Measurements from ENCODE around the gene TLN1. TPM values are rescaled to one million over a fixed set of nuclear protein-coding genes. Genes with fewer than 3 reads are reported as not detected.

TLN1 gene
- total and polyA plus RNA-seq, 3 experiments from 2014 or later, result 161 to 249 (median 248) TPM

Other genes starting within 250 kb of the TLN1 start
- gene RUSC2, start 242.1 kb downstream of the TLN1 start, total RNA-seq, result 1 to 10 TPM; 1.1 TPM
- gene RUSC2, start 242.1 kb downstream of the TLN1 start, polyA plus RNA-seq, result not detected
- gene TESK1, start 126.9 kb downstream of the TLN1 start, total RNA-seq, result 10 to 100 TPM; 44.2 to 46.8 TPM
- gene TESK1, start 126.9 kb downstream of the TLN1 start, polyA plus RNA-seq, result 15.9 TPM
- 1 to 10 TPM; 6.4 to 6.5 TPM for gene CD72, start 113.8 kb downstream of the TLN1 start, total RNA-seq
- gene CD72, start 113.8 kb downstream of the TLN1 start, polyA plus RNA-seq, result 5.1 TPM
- 10 to 100 TPM; 43.1 TPM for gene SIT1, start 81.3 kb downstream of the TLN1 start, total RNA-seq
- gene SIT1, start 81.3 kb downstream of the TLN1 start, polyA plus RNA-seq, result 196 TPM
- over 10,000 TPM in 1 of 2 experiments, 1,000 to 10,000 TPM in 1; 7,718 to 11,549 TPM for gene RMRP, start 74.2 kb downstream of the TLN1 start, total RNA-seq
- not detected for gene RMRP, start 74.2 kb downstream of the TLN1 start, polyA plus RNA-seq
- gene CCDC107, start 73.9 kb downstream of the TLN1 start, total RNA-seq, result 10 to 100 TPM; 18.5 to 20.0 TPM
- gene CCDC107, start 73.9 kb downstream of the TLN1 start, polyA plus RNA-seq, result 105 TPM
- gene ARHGEF39, start 67.0 kb downstream of the TLN1 start, total RNA-seq, result 10 to 100 TPM in 1 of 2 experiments, 1 to 10 TPM in 1; 7.7 to 10.7 TPM
- 1.2 TPM for gene ARHGEF39, start 67.0 kb downstream of the TLN1 start, polyA plus RNA-seq
- under 1 TPM in 1 of 2 experiments, not detected in 1; 0.75 TPM for gene CA9, start 58.3 kb downstream of the TLN1 start, total RNA-seq
- not detected for gene CA9, start 58.3 kb downstream of the TLN1 start, polyA plus RNA-seq
- 1 to 10 TPM; 6.6 to 7.3 TPM for gene TPM2, start 42.3 kb downstream of the TLN1 start, total RNA-seq
- gene TPM2, start 42.3 kb downstream of the TLN1 start, polyA plus RNA-seq, result 0.22 TPM
- gene CREB3, start 471 bp upstream of the TLN1 start, total RNA-seq, result 10 to 100 TPM; 38.0 to 38.6 TPM
- 53.6 TPM for gene CREB3, start 471 bp upstream of the TLN1 start, polyA plus RNA-seq
- gene GBA2, start 17.0 kb upstream of the TLN1 start, total RNA-seq, result 10 to 100 TPM; 41.8 to 42.0 TPM
- 30.7 TPM for gene GBA2, start 17.0 kb upstream of the TLN1 start, polyA plus RNA-seq
- 10 to 100 TPM; 19.9 to 21.9 TPM for gene RGP1, start 17.1 kb upstream of the TLN1 start, total RNA-seq
- gene RGP1, start 17.1 kb upstream of the TLN1 start, polyA plus RNA-seq, result 10.6 TPM
- gene MSMP, start 22.1 kb upstream of the TLN1 start, total RNA-seq, result under 1 TPM; 0.51 to 0.63 TPM
- not detected for gene MSMP, start 22.1 kb upstream of the TLN1 start, polyA plus RNA-seq
- 1 to 10 TPM; 5.2 to 8.6 TPM for gene NPR2, start 59.4 kb upstream of the TLN1 start, total RNA-seq
- gene NPR2, start 59.4 kb upstream of the TLN1 start, polyA plus RNA-seq, result 0.26 TPM
- gene SPAG8, start 80.1 kb upstream of the TLN1 start, total RNA-seq, result 1 to 10 TPM in 1 of 2 experiments, under 1 TPM in 1; 0.98 to 1.8 TPM
- gene SPAG8, start 80.1 kb upstream of the TLN1 start, polyA plus RNA-seq, result 0.79 TPM
- 10 to 100 TPM; 65.1 to 71.7 TPM for gene HINT2, start 82.8 kb upstream of the TLN1 start, total RNA-seq
- gene HINT2, start 82.8 kb upstream of the TLN1 start, polyA plus RNA-seq, result 69.4 TPM
- gene FAM221B, start 96.5 kb upstream of the TLN1 start, total RNA-seq, result not detected
- not detected for gene FAM221B, start 96.5 kb upstream of the TLN1 start, polyA plus RNA-seq
- gene TMEM8B, start 97.0 kb upstream of the TLN1 start, total RNA-seq, result 1 to 10 TPM; 2.1 to 3.0 TPM
- 3.0 TPM for gene TMEM8B, start 97.0 kb upstream of the TLN1 start, polyA plus RNA-seq
- not detected for gene OR13J1, start 138.2 kb upstream of the TLN1 start, total RNA-seq
- gene OR13J1, start 138.2 kb upstream of the TLN1 start, polyA plus RNA-seq, result not detected
- not detected for gene HRCT1, start 174.0 kb upstream of the TLN1 start, total RNA-seq
- not detected for gene HRCT1, start 174.0 kb upstream of the TLN1 start, polyA plus RNA-seq
- gene SPAAR, start 177.3 kb upstream of the TLN1 start, total RNA-seq, result not detected
- gene SPAAR, start 177.3 kb upstream of the TLN1 start, polyA plus RNA-seq, result not detected
- gene OR2S2, start 226.0 kb upstream of the TLN1 start, total RNA-seq, result not detected
- gene OR2S2, start 226.0 kb upstream of the TLN1 start, polyA plus RNA-seq, result not detected